Peyer's patch (tissue), 4 donors: ENCODE measurements around the gene HOXD8.

Experiments used
- POLR2A ChIP-seq, 2 donors: fragments of 450-650 bp; IDR thresholded peaks; one replicate each; pipeline ENCODE4 v1.5.1; 2017; ENCODE audit warnings: antibody characterized with exemption in 2 of 2, mild to moderate bottlenecking in 2 of 2, moderate library complexity in 2 of 2
- TF ChIP-seq, protein P1 (sequence below), 6 experiments: fragments of 450-650 bp in 4 of 6; fragments of 200-600 bp in 2 of 6; sonication (generic) in 1 of 6; IDR thresholded peaks; one replicate each; pipeline ENCODE4 v1.5.1; 2017 to 2019; ENCODE audit warnings: antibody characterized with exemption in 6 of 6, mild to moderate bottlenecking in 3 of 6, moderate library complexity in 1 of 6

DNA sequence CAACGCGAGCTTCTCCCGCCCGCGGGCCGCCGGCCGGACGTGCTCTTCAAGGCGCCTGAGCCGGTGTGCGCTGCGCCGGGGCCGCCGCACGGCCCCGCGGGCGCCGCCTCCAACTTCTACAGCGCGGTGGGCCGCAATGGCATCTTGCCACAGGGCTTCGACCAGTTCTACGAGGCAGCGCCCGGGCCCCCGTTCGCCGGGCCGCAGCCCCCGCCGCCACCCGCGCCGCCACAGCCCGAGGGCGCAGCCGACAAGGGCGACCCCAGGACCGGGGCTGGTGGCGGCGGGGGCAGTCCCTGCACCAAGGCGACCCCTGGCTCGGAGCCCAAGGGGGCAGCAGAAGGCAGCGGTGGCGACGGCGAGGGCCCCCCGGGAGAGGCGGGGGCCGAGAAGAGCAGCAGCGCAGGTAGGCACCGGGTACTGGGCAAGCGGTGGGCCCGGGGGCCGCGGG lies 21.7 kb upstream of the HOXD8 start:
- TF ChIP-seq, protein P1, sequence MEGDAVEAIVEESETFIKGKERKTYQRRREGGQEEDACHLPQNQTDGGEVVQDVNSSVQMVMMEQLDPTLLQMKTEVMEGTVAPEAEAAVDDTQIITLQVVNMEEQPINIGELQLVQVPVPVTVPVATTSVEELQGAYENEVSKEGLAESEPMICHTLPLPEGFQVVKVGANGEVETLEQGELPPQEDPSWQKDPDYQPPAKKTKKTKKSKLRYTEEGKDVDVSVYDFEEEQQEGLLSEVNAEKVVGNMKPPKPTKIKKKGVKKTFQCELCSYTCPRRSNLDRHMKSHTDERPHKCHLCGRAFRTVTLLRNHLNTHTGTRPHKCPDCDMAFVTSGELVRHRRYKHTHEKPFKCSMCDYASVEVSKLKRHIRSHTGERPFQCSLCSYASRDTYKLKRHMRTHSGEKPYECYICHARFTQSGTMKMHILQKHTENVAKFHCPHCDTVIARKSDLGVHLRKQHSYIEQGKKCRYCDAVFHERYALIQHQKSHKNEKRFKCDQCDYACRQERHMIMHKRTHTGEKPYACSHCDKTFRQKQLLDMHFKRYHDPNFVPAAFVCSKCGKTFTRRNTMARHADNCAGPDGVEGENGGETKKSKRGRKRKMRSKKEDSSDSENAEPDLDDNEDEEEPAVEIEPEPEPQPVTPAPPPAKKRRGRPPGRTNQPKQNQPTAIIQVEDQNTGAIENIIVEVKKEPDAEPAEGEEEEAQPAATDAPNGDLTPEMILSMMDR (IDR thresholded peaks at IDR 0.05): no peak
- TF ChIP-seq POLR2A (IDR thresholded peaks at IDR 0.05): no peak
